Heart right ventricle (tissue), 16 donors: ENCODE measurements around the gene CYP4A22. TPM values are rescaled to one million over a fixed set of nuclear protein-coding genes. Genes with fewer than 3 reads are reported as not detected.
A peak's percentile ranks its signal among the peaks of the same experiment; 100 is the strongest.
"Not testable (repeated sequence)": the region's sequence is repeated elsewhere in the genome, so short reads cannot be mapped to it uniquely, and the experiment has no call there.

Source experiments
- ATAC-seq, 8 donors: fragments of 200-7000 bp; cut with Tn5 transposase; one replicate each; pipeline ENCODE4 v1.9.1; 2020; ENCODE audit warnings: mild to moderate bottlenecking in 8 of 8, moderate library complexity in 8 of 8, moderate number of reproducible peaks in 1 of 8
- DNase-seq, 2 donors: peaks; one replicate each; pipeline ENCODE4 v3.0.0-alpha.2; 2020
- H3K27ac ChIP-seq, 10 donors: fragments of 200-600 bp; sonication (generic) in 2 of 10; one replicate each; pipeline versions ENCODE4 v1.5.0 to v1.8.0; 2020 to 2022; ENCODE audit warnings: mild to moderate bottlenecking in 3 of 10
- H3K27me3 ChIP-seq, 7 donors: fragments of 200-600 bp; one replicate each; pipeline ENCODE4 v1.8.0; 2021 to 2022; ENCODE audit warnings: mild to moderate bottlenecking in 2 of 7
- H3K36me3 ChIP-seq, 9 donors: fragments of 200-600 bp; sonication (generic) in 1 of 9; one replicate each; pipeline versions ENCODE4 v1.5.0 to v1.8.0; 2020 to 2022; ENCODE audit warnings: mild to moderate bottlenecking in 2 of 9
- H3K4me1 ChIP-seq, 9 donors: fragments of 200-600 bp; sonication (generic) in 1 of 9; one replicate each; pipeline versions ENCODE4 v1.5.0 to v1.8.0; 2020 to 2022; ENCODE audit warnings: mild to moderate bottlenecking in 4 of 9
- H3K4me3 ChIP-seq, 10 donors: fragments of 200-600 bp; sonication (generic) in 2 of 10; one replicate each; pipeline versions ENCODE4 v1.5.0 to v1.8.0; 2020 to 2022; ENCODE audit warnings: mild to moderate bottlenecking in 7 of 10, moderate library complexity in 2 of 10
- H3K9me3 ChIP-seq, 11 donors: fragments of 200-600 bp in 10 of 11; sonication (generic) in 2 of 11; one replicate each; pipeline versions ENCODE4 v1.5.0 to v1.8.0; 2013 to 2022; ENCODE audit warnings: mild to moderate bottlenecking in 2 of 11, control low read depth in 1 of 11, moderate library complexity in 1 of 11
- WGBS, 2 donors: extraction: QIAGEN DNeasy Blood & Tissue Kit; methylation state at CpG; one replicate each; pipeline ENCODE4 v1.1.7; 2013; ENCODE audit warnings: inconsistent platforms in 1 of 2; 5-methylcytosine and 5-hydroxymethylcytosine counted together
- intact Hi-C, 10 donors: fragments of 100-400 bp; cut with DNase I; formaldehyde crosslinking; loops; one replicate each; pipeline versions ENCODE4 v1.11.1 to v1.14.2; 2022
- long read RNA-seq, 3 donors: library from polyadenylated mRNA; unstranded; transcript quantifications; one replicate each; pipeline ENCODE4 v2.0.0, GENCODE V29; 2020 to 2021
- polyA plus RNA-seq, 2 donors: library from polyadenylated mRNA; stranded (reverse); fragments of 200-250 nt; gene quantifications; one replicate each; pipeline ENCODE4 v1.2.3, GENCODE V29; 2013
- total RNA-seq, 10 donors: library from RNA; stranded (reverse); fragmentation: NEBNext Ultra II Directional in 3 of 10; extraction: Animal tissue kit (Norgen Biotek cat#: 25700) in 3 of 10; gene quantifications; one replicate each; pipeline versions ENCODE4 v1.2.1 to v1.2.4, GENCODE V29; 2021 to 2023
- TF ChIP-seq, protein P1 (sequence below), 9 donors: fragments of 200-600 bp; sonication (generic) in 2 of 9; IDR thresholded peaks; one replicate each; pipeline versions ENCODE4 v1.5.0 to v1.8.0; 2021 to 2022; ENCODE audit warnings: antibody characterized with exemption in 9 of 9, mild to moderate bottlenecking in 5 of 9, moderate library complexity in 1 of 9
- donor health status: Arrhythmogenic right ventricular cardiomyopathy.
- donor health status: ischemic (EF 13 %, LVEDD 7.1; RV severe dilation, severe dysfunction).
- donor health status: healthy with polysubstance abuse.
- donor health status: DM: no; HTN: yes; CAD: no.
- donor health status: DM: no; HTN: no; CAD: no.
- donor health status: ischemic (EF 25% LVEDD 6.9; RV normal size, moderate dysfunction).
- donor health status: ischemic (EF 25% LVEDD 5.7; RV mildly dilated, moderate dysfunction).
- donor health status: healthy.
- donor health status: DM: yes; HTN: yes; CAD: no.
- donor health status: Ischemic cardiomyopathy.
- donor health status: ischemic (EF 35%, LVEDD 5.7; RV mildly dilated, moderate dysfunction).
- donor health status: nonischemic (EF 11% LVEDD 7.7; RV severe dilation, severe dysfunction).
- donor health status: DM: yes; HTN: yes; CAD: no.
- donor health status: PGD.
- donor health status: ischemic (EF 29% LVEDD 5.4; RV normal size, mild dysfunction).
- donor health status: nonischemic (EF 23%, LVEDD 6.1; RV moderate dilation, normal function).

CYP4A22 gene, protein sequence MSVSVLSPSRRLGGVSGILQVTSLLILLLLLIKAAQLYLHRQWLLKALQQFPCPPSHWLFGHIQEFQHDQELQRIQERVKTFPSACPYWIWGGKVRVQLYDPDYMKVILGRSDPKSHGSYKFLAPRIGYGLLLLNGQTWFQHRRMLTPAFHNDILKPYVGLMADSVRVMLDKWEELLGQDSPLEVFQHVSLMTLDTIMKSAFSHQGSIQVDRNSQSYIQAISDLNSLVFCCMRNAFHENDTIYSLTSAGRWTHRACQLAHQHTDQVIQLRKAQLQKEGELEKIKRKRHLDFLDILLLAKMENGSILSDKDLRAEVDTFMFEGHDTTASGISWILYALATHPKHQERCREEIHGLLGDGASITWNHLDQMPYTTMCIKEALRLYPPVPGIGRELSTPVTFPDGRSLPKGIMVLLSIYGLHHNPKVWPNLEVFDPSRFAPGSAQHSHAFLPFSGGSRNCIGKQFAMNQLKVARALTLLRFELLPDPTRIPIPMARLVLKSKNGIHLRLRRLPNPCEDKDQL
- total RNA-seq (not detected), polyA plus RNA-seq (not detected)
- long read RNA-seq, donor 1, result 0 reads
- long read RNA-seq, donor 2, result 0 reads
- long read RNA-seq, donor 3, result 0 reads

GRCh38 chr1:47137198-47137597 is at the start of gene CYP4A22:
TSS of gene CYP4A22 (plus strand) at chr1:47137441. CDS start at chr1:47137486, 45 bp downstream.
- ATAC-seq (no peak), DNase-seq (no peak)
- TF ChIP-seq, protein P1, sequence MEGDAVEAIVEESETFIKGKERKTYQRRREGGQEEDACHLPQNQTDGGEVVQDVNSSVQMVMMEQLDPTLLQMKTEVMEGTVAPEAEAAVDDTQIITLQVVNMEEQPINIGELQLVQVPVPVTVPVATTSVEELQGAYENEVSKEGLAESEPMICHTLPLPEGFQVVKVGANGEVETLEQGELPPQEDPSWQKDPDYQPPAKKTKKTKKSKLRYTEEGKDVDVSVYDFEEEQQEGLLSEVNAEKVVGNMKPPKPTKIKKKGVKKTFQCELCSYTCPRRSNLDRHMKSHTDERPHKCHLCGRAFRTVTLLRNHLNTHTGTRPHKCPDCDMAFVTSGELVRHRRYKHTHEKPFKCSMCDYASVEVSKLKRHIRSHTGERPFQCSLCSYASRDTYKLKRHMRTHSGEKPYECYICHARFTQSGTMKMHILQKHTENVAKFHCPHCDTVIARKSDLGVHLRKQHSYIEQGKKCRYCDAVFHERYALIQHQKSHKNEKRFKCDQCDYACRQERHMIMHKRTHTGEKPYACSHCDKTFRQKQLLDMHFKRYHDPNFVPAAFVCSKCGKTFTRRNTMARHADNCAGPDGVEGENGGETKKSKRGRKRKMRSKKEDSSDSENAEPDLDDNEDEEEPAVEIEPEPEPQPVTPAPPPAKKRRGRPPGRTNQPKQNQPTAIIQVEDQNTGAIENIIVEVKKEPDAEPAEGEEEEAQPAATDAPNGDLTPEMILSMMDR (IDR thresholded peaks at IDR 0.05), result no peak
- Histone ChIP-seq H3K4me1 (no peaks in the 10 kb centered on the region), H3K9me3 (peaks cover 0 to 8% (median 0%) of the 10 kb centered on the region in 11 donors), H3K36me3 (no peaks in the 10 kb centered on the region), H3K27me3 (peaks cover 0 to 6% (median 0%) of the 10 kb centered on the region in 7 donors), H3K4me3 (no peak within 1 kb of the TSS), H3K27ac (no peak within 1 kb of the TSS)
- WGBS, 2 donors, result 76 to 79% methylated on average over 4 of the region's 4 CpGs
- intact Hi-C loops, result no loop called here

DNA sequence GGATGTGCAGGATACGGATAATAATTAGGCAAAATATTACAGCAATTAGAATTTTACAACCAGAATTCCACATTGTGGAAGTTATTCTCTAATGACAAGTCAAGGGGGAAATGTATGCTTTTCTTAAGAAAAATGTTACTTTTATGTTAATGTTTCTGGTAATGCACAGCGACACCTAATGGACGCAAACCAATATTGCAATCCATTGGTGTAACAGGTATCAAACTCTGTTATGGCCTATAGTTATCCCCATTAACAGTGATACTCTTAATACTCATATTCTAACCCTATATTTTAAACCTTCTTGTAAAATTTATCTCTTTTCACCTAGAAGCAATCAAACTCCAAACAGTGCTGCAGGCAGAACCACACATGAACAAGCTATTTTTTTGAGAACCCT is 47.9 kb upstream of the CYP4A22 start:
- H3K4me3 ChIP-seq, H3K27me3 ChIP-seq, H3K9me3 ChIP-seq, H3K27ac ChIP-seq, H3K36me3 ChIP-seq, H3K4me1 ChIP-seq, ATAC-seq: not testable (repeated sequence)
- peak in 1 of 2 donors; percentile 21 for DNase-seq
- TF ChIP-seq, protein P1 (IDR thresholded peaks at IDR 0.05), result peak; percentile 43 to 70 (median 62)
- 4 to 5% methylated on average over 3 of the region's 3 CpGs for WGBS, 2 donors
- intact Hi-C loops, result loop anchor here in 1 of 10 donors (10.0 kb wide), 1 partner anchor 345 kb away; no protein-coding TSS in a partner anchor

DNA sequence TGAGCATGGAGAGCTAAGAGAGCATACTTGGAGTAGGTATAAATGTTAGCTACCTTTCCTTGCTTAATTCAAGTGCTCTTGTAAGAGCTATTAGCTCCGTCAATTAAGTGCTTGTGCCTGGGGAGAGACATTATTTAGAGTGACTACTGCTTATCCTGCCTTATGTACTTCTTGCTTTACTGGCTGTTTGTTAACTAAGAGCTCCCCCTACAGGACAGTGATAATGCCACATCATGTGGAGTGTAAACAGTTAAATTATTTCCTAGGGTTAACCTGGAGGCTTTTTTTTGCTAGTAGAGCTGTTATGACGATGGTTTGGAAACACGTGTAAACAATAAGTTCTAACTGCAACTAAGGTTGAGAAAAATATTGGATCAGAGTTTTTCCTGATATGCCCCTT is 45.8 kb upstream of the CYP4A22 start:
- TF ChIP-seq, protein P1 (IDR thresholded peaks at IDR 0.05), result peak in 5 of 9 donors; percentile 8 to 43 (median 30)
- 4 to 17% methylated on average over 3 of the region's 3 CpGs for WGBS, 2 donors
- DNase-seq, H3K9me3 ChIP-seq, H3K4me1 ChIP-seq, H3K27me3 ChIP-seq, ATAC-seq, H3K36me3 ChIP-seq, intact Hi-C loops, H3K4me3 ChIP-seq, H3K27ac ChIP-seq: not testable (repeated sequence)

DNA sequence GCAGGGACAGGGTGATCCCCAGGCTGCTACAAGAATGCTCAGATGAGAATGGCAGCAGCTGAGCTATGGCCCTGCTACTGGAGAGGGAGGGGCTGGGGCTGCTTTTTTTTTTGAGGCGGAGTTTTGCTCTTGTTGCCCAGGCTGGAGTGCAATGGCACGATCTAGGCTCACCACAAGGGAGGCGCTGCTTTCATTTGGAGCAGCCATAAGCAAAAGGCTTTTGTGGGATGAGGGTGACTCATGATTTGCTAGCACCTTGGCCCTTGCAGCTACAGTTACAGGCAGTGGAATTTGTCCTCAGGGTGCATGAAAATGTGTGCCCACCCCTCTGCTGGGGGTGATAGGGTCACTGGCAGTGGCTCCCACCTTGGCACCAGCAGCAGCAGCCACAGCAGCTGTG is 32.4 kb upstream of the CYP4A22 start:
- Histone ChIP-seq H3K27ac (no peak overlapping the region), H3K27me3 (no peaks in the 10 kb centered on the region), H3K9me3 (peaks cover 0 to 28% (median 15%) of the 10 kb centered on the region in 11 donors), H3K36me3 (no peaks in the 10 kb centered on the region), H3K4me1 (no peaks in the 10 kb centered on the region), H3K4me3 (no peak overlapping the region)
- TF ChIP-seq, protein P1 (IDR thresholded peaks at IDR 0.05), result no peak
- DNase-seq (no peak), ATAC-seq (no peak)
- intact Hi-C loops, result loop anchor here in 1 of 10 donors (10.0 kb wide), 1 partner anchor 360 kb away; no protein-coding TSS in a partner anchor
- 85 to 89% methylated on average over 3 of the region's 3 CpGs for WGBS, 2 donors
